Activated CD8-positive, alpha-beta memory T cell treated with anti-CD3 and anti-CD28 coated beads for 24 hours (primary cell): Measurements from ENCODE around the gene HMCN1.
"Not testable (repeated sequence)": the region's sequence is repeated elsewhere in the genome, so short reads cannot be mapped to it uniquely, and the experiment has no call there.

Experiments
- DNase-seq: peaks from one replicate; pipeline ENCODE4 v3.0.0-alpha.2; 2020

The HMCN1 gene

GRCh38 chr1:185860311-185860710, 126.1 kb downstream of the HMCN1 start:
- DNase-seq = no peak

GRCh38 chr1:185860859-185861258, 126.7 kb downstream of the HMCN1 start:
- DNase-seq = no peak

GRCh38 chr1:185861630-185862029, 127.4 kb downstream of the HMCN1 start:
- no peak for DNase-seq

- no peak for DNase-seq
Observed at GRCh38 chr1:185862235-185862634, 128.0 kb downstream of the HMCN1 start.

- no peak for DNase-seq
Observed at GRCh38 chr1:185864331-185864730, 130.1 kb downstream of the HMCN1 start.

- no peak for DNase-seq
Observed at GRCh38 chr1:185864889-185865517, 130.8 kb downstream of the HMCN1 start.

- DNase-seq = no peak
Observed at GRCh38 chr1:185869590-185869989, 135.4 kb downstream of the HMCN1 start.

GRCh38 chr1:185871627-185872150, 137.5 kb downstream of the HMCN1 start:
- no peak for DNase-seq

- DNase-seq = no peak
Observed at GRCh38 chr1:185874246-185874645, 140.1 kb downstream of the HMCN1 start.

- no peak for DNase-seq
Observed at GRCh38 chr1:185880330-185880729, 146.1 kb downstream of the HMCN1 start.

GRCh38 chr1:185880779-185881333, 146.7 kb downstream of the HMCN1 start:
- no peak for DNase-seq

GRCh38 chr1:185886046-185886445, 151.9 kb downstream of the HMCN1 start:
- no peak for DNase-seq

- no peak for DNase-seq
Observed at GRCh38 chr1:185886671-185887070, 152.5 kb downstream of the HMCN1 start.

- not testable (repeated sequence) for DNase-seq
Observed at GRCh38 chr1:185892831-185893403, 158.7 kb downstream of the HMCN1 start.

- DNase-seq = no peak
Observed at GRCh38 chr1:185894791-185895190, 160.6 kb downstream of the HMCN1 start.

- no peak for DNase-seq
Observed at GRCh38 chr1:185895208-185895900, 161.2 kb downstream of the HMCN1 start.

GRCh38 chr1:185896863-185897262, 162.7 kb downstream of the HMCN1 start:
- DNase-seq = no peak

- no peak for DNase-seq
Observed at GRCh38 chr1:185906186-185906585, 172.0 kb downstream of the HMCN1 start.

GRCh38 chr1:185907246-185907645, 173.1 kb downstream of the HMCN1 start:
- no peak for DNase-seq

- no peak for DNase-seq
Observed at GRCh38 chr1:185911978-185912377, 177.8 kb downstream of the HMCN1 start.

GRCh38 chr1:185912504-185912903, 178.3 kb downstream of the HMCN1 start:
- no peak for DNase-seq

- no peak for DNase-seq
Observed at GRCh38 chr1:185914089-185914488, 179.9 kb downstream of the HMCN1 start.

GRCh38 chr1:185916861-185917260, 182.7 kb downstream of the HMCN1 start:
- DNase-seq = no peak

- DNase-seq = no peak
Observed at GRCh38 chr1:185917646-185918045, 183.5 kb downstream of the HMCN1 start.
